Measurements from ENCODE around the gene HOOK1. TPM values are rescaled to one million over a fixed set of nuclear protein-coding genes. Genes with fewer than 3 reads are reported as not detected.
"Not testable (repeated sequence)": the region's sequence is repeated elsewhere in the genome, so short reads cannot be mapped to it uniquely, and the experiment has no call there.

The HOOK1 gene
- total RNA-seq, 1 experiment from 2014 or later = 0.02 TPM

DNA sequence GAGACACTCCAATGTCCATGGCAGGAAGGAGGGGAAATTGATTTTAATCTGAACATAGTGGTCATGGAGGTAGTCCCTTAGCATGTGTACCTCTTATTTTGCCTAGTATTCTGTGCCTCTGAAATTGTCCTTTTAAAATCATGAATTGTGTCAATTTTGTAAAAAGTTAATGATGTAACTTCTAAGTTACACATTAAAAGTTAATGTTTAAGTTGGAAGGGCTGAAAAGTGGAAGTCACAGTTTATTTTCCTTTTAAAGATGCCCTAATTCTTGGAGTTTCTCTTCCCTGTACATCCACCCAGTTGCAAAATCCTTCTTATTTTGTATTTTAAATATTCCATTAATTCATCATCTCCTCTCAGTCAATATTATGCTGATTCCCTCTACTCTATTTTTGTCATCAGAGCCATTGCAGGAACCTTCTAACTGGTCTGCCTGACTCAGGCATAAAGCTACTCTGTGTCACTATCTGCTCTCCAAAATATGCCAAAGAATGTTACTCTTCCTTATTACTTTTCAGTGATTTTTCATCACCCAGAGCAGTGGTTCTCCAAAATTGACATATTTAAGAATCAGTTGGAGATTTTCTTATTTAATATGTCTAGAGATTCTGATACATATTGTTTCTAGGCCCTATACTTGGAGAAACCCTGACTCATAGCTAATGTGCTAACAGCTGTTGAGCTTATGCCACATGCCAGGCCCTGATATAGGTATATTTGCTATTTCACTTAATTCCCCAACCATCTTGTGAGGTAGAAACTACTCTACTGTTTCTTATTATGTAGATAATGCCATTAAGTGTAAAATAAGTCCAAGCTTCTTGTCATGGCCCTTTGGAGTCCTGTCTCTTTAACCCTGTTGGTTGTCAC is 5.1 kb downstream of the HOOK1 start:
- DNase-seq (ENCODE audit: extremely low read depth, low read depth) = no peak

DNA sequence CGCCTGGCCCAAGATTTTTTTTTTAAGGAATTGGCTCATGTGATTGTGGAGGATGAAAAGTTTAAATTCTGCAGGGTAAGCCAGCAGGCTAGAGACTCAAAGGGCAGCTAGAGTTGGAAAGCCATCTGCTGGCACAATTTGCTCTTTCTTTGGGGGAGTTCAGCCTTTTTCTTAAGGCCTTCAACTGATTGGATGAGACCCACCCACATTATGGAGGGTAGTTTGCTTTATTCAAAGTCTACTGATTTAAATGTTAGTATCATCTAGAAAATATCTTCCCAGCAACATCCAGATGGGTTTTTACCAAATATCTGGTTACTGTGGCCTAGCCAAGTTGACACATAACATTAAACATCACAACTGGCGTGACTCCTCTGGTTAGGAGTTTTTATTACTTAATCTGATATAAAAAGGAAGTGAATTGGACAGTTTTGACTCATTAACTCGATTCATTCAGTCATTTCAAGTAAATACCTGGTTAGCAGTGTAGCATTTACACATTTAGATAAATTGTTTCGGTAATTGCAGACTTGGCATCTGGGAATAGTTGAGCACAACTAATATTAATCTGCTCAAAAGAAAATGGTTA is 12.4 kb downstream of the HOOK1 start:
- no peak for DNase-seq (ENCODE audit: extremely low read depth, low read depth)

DNA sequence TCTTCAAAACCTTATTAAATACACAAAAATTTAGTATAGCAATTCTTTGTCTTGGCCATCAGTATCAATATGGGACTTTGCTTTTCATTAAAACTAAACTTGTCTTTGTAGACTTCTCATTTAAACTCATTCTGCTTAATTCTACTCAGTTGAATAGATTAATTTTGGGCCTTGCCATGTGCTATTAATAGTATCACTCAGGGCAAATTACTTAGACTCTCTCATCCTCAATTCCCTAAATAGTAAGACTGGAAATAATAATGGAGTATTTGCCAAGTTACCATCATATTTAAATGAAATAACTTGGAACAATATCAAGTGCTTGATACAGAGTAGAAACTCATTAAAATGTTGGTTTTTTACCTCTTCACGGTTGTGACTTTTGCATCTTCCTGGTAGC is 13.4 kb downstream of the HOOK1 start:
- no peak for DNase-seq (ENCODE audit: extremely low read depth, low read depth)

DNA sequence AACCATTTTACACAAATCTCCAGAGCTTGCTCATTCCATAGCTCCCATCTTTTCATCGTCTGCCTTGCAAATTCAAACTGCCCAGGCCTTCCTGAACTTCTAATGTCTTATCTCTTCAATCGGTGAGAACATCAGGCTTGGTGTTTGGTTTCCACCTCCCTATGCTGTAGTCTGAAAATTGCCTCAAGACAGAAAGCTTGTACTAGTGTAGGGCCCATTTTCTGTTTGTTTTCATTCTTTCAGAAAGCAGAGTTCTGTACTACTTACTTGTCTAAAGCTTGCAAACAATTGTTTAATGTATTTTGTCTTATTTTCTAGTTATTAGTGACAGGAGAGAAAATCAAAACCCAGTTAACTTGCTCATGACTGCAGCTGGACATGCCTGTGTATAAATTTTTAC is 16.8 kb downstream of the HOOK1 start:
- DNase-seq (ENCODE audit: extremely low read depth, low read depth) = no peak

DNA sequence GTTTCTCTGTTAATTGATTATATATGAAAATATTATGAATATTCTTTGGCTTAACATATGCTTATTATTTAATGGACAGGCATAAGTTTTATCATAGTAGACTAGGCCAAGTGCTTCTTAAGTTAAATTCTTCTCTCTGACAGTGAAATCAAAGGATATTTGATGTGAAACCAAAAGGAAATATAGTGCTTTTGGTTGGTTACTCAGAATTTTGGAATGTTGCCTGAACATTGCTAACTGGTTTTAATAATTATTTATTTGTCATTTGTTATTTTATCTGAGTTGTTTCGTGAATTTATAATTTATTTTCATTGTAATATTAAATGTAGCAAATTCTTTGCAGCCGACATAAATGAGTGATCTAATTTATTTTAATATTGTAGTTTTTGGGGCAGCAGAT is 18.3 kb downstream of the HOOK1 start:
- no peak for DNase-seq (ENCODE audit: extremely low read depth, low read depth)

DNA sequence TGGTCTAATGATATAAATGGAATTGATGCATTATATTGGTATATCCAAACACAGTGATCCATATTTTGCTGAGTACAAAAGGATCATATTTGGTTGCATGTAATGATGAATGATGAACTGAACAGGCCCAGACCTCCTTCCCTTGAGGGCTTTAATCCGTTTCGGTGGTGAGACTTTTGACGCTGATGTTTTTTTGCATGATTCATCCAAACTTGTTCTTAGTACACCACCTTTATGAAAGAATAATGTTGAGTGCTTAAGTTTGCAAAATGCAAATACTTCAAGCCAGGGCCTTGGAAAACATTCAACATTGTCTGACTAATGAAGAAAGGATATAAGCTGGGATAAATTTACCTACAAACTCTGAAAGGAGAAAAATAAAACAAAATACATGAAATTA is 19.2 kb downstream of the HOOK1 start:
- DNase-seq (ENCODE audit: extremely low read depth, low read depth) = no peak

DNA sequence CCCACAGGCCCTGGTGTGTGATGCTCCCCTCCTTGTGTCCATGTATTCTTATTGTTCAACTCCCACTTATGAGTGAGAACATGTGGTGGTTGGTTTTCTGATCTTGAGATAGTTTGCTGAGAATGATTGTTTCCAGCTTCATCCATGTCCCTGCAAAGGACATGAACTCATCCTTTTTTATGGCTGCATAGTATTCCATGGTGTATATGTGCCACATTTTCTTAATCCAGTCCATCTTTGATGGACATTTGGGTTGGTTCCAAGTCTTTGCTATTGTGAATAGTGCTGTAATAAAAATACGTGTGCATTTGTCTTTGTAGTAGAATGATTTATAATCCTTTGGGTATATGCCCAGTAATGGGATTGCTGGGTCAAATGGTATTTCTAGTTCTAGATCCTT is 23.1 kb downstream of the HOOK1 start:
- not testable (repeated sequence) for DNase-seq (ENCODE audit: extremely low read depth, low read depth)

DNA sequence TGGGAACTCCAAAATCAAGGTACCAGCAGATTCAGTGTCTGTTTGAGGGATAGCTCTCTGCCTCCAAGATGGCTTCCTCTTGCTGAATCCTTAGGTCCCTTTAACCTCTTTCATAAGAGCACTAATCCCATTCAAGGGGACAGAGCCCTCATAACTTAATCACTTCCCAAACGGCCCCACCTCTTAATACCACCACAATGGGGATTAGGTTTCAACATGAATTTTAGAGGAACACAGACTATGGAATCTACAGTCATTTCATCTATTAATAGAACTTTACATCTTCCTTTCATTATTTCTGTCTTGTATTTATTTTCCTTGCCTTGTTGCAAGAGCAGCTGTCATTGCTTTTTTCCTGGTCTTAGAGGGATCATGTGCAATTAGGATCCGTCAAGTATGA is 30.3 kb downstream of the HOOK1 start:
- DNase-seq (ENCODE audit: extremely low read depth, low read depth) = no peak

DNA sequence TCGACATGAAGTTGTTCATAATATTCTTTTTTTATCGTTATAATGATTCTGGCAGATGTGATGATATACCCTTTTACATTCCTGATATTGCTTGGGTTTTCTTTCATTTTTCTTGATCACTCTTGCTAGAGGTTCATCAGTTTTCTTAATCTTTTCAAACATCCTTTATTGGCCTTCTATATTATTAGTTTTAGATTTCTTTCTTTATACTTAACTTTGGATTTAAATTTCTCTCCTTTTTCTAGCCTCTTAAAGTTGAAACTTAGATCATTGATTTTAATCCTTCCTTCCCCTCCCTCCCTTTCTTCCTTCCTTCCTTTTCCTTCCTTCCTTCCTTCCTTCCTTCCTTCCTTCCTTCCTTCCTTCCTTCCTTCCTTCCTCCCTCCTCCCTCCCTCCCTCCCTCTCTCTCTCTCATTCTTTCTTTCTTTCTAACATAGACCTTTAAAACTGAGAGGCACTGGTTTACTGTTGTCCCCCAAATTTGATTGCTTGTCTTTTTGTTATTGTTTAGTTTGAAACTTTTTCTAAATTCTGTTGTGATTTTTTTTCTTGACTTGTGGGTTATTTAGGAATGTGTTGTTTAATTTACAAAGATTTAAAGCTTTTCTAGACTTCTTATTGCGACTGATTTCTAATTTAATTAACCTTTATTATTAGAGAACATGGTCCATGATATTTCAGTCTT is 31.6 kb downstream of the HOOK1 start:
- no peak for DNase-seq (ENCODE audit: extremely low read depth, low read depth)

DNA sequence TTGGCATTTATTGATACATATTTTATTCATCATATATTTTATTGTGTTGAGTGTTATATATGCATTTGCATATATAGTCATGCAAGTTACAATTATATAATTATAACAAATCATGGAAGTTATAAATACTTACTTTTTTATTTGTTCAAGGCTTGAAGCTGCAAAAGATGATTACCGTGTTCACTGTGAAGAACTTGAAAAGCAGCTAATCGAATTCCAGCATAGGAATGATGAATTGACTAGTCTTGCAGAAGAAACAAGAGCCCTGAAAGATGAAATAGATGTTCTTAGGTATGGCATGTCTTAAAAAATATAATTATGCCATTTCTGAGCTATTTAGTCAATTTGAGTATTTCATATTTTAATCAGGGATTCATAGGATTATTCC is 32.1 kb downstream of the HOOK1 start:
- no peak for DNase-seq (ENCODE audit: extremely low read depth, low read depth)

DNA sequence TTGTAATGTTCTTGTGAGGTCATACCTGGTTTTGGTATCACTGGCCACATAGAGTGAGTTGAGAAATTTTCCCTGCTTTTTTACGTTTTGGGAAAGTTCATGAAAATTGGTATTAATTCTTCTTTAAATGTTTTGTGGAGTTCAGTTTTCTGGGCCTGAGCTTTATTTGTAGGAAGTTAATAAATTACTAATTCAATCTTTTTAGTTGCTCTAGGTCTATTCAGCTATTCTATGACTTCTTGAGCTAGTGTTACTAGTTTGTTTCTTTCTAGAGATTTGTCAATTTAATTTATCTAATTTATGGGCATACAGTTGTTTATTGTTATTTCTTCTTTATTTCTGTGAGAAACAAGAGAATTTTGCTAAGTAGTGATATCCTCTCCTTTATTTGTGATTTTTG is 37.4 kb downstream of the HOOK1 start:
- no peak for DNase-seq (ENCODE audit: extremely low read depth, low read depth)

DNA sequence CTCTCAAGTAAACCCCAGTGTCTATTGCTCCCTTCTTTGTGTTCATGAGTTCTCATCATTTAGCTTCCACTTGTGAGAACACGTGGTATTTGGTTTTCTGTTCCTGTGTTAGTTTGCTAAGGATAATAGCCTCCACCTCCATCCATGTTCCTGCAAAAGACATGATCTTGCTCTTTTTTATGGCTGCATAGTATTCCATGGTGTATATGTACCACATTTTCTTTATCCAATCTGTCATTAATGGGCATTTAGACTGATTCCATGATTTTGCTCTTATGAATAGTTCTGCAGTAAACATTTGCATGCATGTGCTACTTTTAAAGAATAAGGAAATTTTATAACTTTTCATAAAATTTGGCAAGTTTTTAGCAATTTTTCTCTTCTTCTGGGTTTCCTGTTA is 40.5 kb downstream of the HOOK1 start:
- DNase-seq (ENCODE audit: extremely low read depth, low read depth) = not testable (repeated sequence)

DNA sequence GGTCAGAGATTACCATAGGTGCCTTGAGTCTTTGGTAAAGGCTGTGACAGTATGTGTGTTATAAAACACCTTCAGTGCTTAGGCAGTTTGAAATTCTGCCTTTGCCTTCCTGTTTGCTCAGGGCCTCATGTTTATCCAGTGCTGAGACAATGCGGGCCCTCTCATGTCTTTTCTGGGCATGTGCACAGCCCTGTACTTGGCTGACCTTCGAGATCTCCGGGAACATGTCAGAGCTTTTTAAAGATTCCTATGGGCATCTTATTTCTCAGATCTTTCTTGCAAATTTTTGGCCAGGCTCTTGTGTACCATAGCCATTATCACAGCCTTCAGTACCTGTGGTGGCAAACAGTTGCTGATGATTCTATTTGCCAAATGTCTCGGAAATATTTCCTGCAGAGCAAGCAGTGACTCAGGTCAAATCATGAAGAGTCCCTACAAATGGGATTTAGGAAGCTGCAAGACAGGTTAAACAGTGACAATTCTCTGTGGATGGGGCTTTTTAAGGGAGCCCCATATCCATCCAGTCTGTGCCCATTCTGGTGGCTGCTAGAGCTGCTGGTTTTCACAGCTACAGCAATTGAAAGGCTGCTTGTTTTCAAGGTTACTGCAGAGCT is 42.1 kb downstream of the HOOK1 start:
- no peak for DNase-seq (ENCODE audit: extremely low read depth, low read depth)

DNA sequence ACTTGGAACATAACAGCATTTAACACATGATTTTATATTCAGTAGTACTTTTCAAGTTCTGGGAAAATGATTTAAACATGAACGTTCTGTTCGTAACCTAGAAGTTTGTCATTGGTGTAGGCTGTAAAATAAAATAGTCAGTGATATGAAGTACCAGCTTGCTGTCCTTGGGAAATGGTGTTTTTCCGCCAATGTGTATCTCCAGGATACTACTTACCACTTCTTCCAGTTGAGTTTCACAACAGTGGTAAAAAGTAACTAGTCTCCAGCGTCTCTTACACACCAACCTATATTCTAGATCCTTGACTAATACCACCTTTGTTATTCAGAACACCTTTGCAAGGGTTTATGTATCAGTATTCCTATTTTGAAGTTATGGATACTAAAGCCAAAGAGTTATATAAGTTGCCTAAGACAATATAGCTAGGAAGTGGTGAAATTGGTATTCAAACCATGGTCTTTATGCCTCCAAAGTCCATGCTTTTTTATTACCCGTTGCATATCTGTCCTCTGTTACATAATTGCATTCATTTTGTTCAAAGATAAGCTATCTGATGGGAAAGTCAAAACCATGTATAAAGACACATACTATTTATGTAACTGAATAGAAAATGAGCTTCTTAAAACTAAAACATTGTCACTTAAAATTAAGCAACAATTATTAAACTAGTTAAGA is 43.1 kb downstream of the HOOK1 start:
- DNase-seq (ENCODE audit: extremely low read depth, low read depth) = no peak

DNA sequence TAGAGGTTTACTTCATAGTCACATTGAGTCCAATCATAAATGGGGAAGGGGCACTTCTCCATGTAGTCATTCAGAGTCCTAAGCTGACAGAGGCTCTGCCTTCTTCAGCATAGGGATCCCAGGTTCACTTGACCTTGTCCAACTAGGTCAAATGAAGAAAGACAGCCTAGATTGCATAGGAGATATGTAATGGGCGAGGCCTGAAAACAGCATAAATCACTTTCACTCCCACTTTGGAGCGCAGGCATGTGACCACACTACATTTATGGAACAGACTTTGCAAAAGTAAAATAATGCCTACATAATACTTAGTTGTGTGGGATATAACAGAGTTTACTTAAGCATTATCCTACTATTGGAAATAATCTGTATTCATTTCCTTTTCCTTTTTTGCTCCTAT is 51.7 kb downstream of the HOOK1 start:
- no peak for DNase-seq (ENCODE audit: extremely low read depth, low read depth)

DNA sequence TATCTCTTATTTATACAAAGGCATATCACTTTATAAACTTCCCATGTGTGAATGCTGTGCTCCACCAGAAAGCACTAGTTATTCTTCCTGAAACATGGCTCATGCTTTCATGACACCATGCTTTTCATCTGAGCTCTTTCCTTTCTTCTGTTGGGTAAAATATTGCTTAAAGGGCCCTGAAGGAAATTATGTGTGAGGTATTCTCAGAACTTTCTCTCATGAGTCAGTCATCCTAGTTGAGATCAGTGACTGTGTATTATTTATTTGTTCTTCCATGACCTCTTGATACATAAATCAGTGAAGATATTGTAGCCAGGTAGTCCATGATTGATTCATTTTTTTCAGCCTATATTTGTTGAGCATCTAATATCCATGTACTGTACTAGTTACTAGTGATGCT is 57.0 kb downstream of the HOOK1 start:
- DNase-seq (ENCODE audit: extremely low read depth, low read depth) = no peak

DNA sequence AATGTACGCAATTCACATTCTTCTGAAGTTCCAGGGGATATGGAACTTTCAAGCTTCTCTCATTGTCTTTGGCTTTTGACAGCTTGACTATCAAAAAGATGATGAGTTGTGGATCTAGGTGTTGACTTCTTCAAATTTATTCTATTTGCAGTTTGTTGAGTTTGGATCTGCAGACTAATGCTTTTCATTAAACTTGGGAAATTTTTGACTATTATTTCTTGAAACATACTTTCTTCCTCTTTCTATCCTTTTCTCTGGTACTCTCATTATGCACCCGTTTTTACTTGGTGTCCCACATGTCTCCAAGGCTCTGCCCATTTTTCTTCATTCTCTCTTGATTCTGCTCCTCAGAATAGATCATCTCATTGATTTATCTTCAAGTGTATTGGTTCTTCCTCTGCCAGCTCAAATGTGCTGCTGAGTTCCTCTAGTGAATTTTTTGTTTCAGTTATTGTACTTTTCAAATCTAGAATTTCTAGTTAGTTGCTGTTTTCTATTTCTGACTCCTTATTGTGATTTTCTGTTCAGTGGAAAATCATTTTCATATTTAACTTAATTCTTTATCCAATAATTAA is 62.4 kb downstream of the HOOK1 start:
- no peak for DNase-seq (ENCODE audit: extremely low read depth, low read depth)

DNA sequence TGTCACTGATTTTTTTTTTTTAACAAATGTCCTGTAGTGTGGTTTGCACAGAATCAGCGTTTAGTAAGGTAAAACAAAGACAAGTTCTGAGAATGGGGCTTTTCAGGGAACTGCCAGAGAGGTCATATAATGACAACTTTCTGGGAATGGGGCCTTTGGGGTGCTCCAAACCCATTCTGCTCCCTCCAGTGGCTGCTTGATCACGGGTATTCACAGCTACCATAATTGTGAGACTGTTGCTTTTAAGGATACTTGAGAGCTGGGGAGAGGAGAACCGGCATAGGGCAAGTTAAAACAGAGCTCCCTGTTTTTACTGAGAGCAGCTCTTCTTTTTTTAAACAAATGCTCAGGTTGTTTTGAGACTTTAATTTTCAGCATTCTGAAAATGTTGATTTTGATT is 63.6 kb downstream of the HOOK1 start:
- no peak for DNase-seq (ENCODE audit: extremely low read depth, low read depth)

DNA sequence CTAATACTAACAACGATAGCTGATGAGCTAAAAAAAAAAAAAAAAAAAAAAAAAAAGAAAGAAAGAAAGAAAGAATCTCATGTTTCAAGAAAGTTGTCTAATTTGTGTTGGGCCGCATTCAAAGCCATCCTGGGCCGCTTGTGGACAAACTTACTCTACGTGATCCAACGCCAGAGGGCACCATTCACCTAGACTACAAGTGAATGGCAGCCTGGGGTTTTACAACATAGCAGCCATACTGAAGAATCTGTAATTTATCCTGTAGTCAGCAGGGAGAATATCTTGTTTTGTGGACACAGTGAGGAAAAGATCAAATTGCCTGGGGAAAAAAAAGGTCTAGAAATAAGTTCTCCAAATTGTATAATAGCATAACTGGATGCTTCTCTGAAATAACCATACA is 64.8 kb downstream of the HOOK1 start:
- peak; percentile 47 for DNase-seq (ENCODE audit: extremely low read depth, low read depth)

DNA sequence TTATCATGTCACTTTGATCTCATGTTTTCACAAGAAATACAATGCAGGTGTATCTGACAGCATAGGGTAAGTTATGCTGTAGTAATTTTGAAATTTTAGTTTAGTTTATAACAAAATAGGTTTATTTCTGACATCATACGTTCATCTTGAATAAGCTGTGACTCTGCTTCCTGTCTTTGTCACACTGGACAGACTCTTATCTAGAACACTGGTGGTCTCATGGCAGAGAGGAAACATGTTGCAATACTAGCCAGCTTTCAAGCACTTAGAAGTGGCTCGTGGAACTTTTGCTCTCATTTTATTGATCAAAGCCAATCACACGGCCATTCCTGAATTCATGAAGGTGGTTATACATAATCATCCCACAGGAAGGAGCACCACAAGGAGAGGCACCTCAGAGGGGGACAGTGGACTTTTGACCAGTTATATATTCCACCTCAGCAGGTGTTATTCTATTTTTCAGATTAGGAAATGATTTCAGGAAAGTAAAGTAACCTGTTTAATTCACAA is 65.3 kb downstream of the HOOK1 start:
- no peak for DNase-seq (ENCODE audit: extremely low read depth, low read depth)

Data from NCI-H460 (cell line).